Forelimb muscle (tissue), 1 donor: Measurements from ENCODE around the gene PRPF40A. TPM values are rescaled to one million over a fixed set of nuclear protein-coding genes. Genes with fewer than 3 reads are reported as not detected.
A peak's percentile ranks its signal among the peaks of the same experiment; 100 is the strongest.
"Not testable (repeated sequence)": the region's sequence is repeated elsewhere in the genome, so short reads cannot be mapped to it uniquely, and the experiment has no call there.

Experiments used
- DNase-seq: peaks from one replicate; pipeline ENCODE4 v3.0.0-alpha.2; 2013; ENCODE audit warnings: low read depth
- polyA plus RNA-seq: library from polyadenylated mRNA; unstranded; fragments of 120-200 nt; gene quantifications from one replicate; pipeline ENCODE4 v1.2.1, GENCODE V29; 2013; ENCODE audit not compliant: insufficient read length

Gene PRPF40A
- 74.0 TPM for polyA plus RNA-seq

GRCh38 chr2:152717228-152718075 lies at the start of gene PRPF40A:
Gene PRPF40A (minus strand): TSS chr2:152717461. CDS start chr2:152717439, 22 bp downstream.
- DNase-seq: peak; percentile 90

GRCh38 chr2:152766928-152767327 lies 49.7 kb upstream of the PRPF40A start:
- DNase-seq: no peak

- DNase-seq: no peak
Measured at GRCh38 chr2:152763651-152764050, 46.4 kb upstream of the PRPF40A start.

GRCh38 chr2:152763208-152763607 lies 45.9 kb upstream of the PRPF40A start:
- not testable (repeated sequence) for DNase-seq

- no peak for DNase-seq
Measured at GRCh38 chr2:152762202-152762601, 44.9 kb upstream of the PRPF40A start.

GRCh38 chr2:152761214-152761613 lies 44.0 kb upstream of the PRPF40A start:
- no peak for DNase-seq

- DNase-seq: no peak
Measured at GRCh38 chr2:152759290-152760072, 42.2 kb upstream of the PRPF40A start.

- DNase-seq: no peak
Measured at GRCh38 chr2:152755029-152755428, 37.8 kb upstream of the PRPF40A start.

GRCh38 chr2:152747751-152748150 lies 30.5 kb upstream of the PRPF40A start:
- DNase-seq: not testable (repeated sequence)

- DNase-seq: no peak
Measured at GRCh38 chr2:152743002-152743401, 25.7 kb upstream of the PRPF40A start.

- DNase-seq: no peak
Measured at GRCh38 chr2:152740743-152741328, 23.6 kb upstream of the PRPF40A start.

- DNase-seq: not testable (repeated sequence)
Measured at GRCh38 chr2:152739705-152740104, 22.4 kb upstream of the PRPF40A start.

GRCh38 chr2:152738438-152738837 lies 21.2 kb upstream of the PRPF40A start:
- DNase-seq: no peak

GRCh38 chr2:152737509-152737908 lies 20.2 kb upstream of the PRPF40A start:
- DNase-seq: not testable (repeated sequence)

- no peak for DNase-seq
Measured at GRCh38 chr2:152730591-152731333, 13.5 kb upstream of the PRPF40A start.

GRCh38 chr2:152729844-152730243 lies 12.6 kb upstream of the PRPF40A start:
- no peak for DNase-seq

- no peak for DNase-seq
Measured at GRCh38 chr2:152723918-152724317, 6.7 kb upstream of the PRPF40A start.

- not testable (repeated sequence) for DNase-seq
Measured at GRCh38 chr2:152722639-152723038, 5.4 kb upstream of the PRPF40A start.

- DNase-seq: no peak
Measured at GRCh38 chr2:152720794-152721193, 3.5 kb upstream of the PRPF40A start.

- DNase-seq: no peak
Measured at GRCh38 chr2:152718909-152719645, 1.8 kb upstream of the PRPF40A start.
